T-helper 2 cell (primary cell): ENCODE data around the gene MADD.
"Not testable (repeated sequence)": the region's sequence is repeated elsewhere in the genome, so short reads cannot be mapped to it uniquely, and the experiment has no call there.

Experiments used
- DNase-seq, 5 experiments: peaks; one replicate each; pipeline versions ENCODE4 v3.0.0 to v3.0.0-alpha.2; 2012 to 2022

The MADD gene

GRCh38 chr11:47326198-47326597 lies 56.3 kb downstream of the MADD start:
- DNase-seq = no peak

- DNase-seq = no peak
Observed at GRCh38 chr11:47327025-47327424, 57.1 kb downstream of the MADD start.

- DNase-seq = no peak
Observed at GRCh38 chr11:47327949-47328348, 58.0 kb downstream of the MADD start.

GRCh38 chr11:47328449-47329390 lies 58.8 kb downstream of the MADD start:
- no peak for DNase-seq

- no peak for DNase-seq
Observed at GRCh38 chr11:47329431-47329986, 59.6 kb downstream of the MADD start.

- DNase-seq = no peak
Observed at GRCh38 chr11:47329987-47330931, 60.3 kb downstream of the MADD start.

GRCh38 chr11:47331454-47332302 lies 61.7 kb downstream of the MADD start:
- DNase-seq = no peak

- DNase-seq = no peak
Observed at GRCh38 chr11:47332303-47332711, 62.4 kb downstream of the MADD start.

- DNase-seq = no peak
Observed at GRCh38 chr11:47332791-47333525, 63.0 kb downstream of the MADD start.

- DNase-seq = no peak
Observed at GRCh38 chr11:47333526-47333845, 63.6 kb downstream of the MADD start.

GRCh38 chr11:47333886-47334443 lies 64.0 kb downstream of the MADD start:
- no peak for DNase-seq

GRCh38 chr11:47334699-47335411 lies 64.9 kb downstream of the MADD start:
- DNase-seq = not testable (repeated sequence)

GRCh38 chr11:47335733-47336132 lies 65.8 kb downstream of the MADD start:
- DNase-seq = no peak

GRCh38 chr11:47336595-47336994 lies 66.7 kb downstream of the MADD start:
- no peak for DNase-seq

- no peak for DNase-seq
Observed at GRCh38 chr11:47337229-47337924, 67.4 kb downstream of the MADD start.

GRCh38 chr11:47338396-47339241 lies 68.7 kb downstream of the MADD start:
- no peak for DNase-seq

- no peak for DNase-seq
Observed at GRCh38 chr11:47340010-47340409, 70.1 kb downstream of the MADD start.

GRCh38 chr11:47340980-47341775 lies 71.2 kb downstream of the MADD start:
- DNase-seq = no peak
